Astrocyte of the cerebellum (primary cell): ENCODE measurements around the gene OXGR1.

ENCODE experiments used
- DNase-seq: peaks from one replicate; pipeline ENCODE4 v3.0.0-alpha.2; 2011; ENCODE audit warnings: low read depth
- H3K4me3 ChIP-seq: 2 replicates; pipeline ENCODE4 v1.5.1; 2011; ENCODE audit warnings: mild to moderate bottlenecking, low read depth, low read length, moderate library complexity
- CTCF ChIP-seq: IDR thresholded peaks from 2 replicates; pipeline ENCODE4 v1.5.1; 2012; ENCODE audit warnings: low read length, low read depth, moderate library complexity, mild to moderate bottlenecking; ENCODE audit errors: missing control alignments
- in situ Hi-C: cut with HindIII; loops from 2 replicates; pipeline ENCODE4 v1.10.0; 2017; ENCODE audit warnings: low sequenced_read_pairs

OXGR1 gene

GRCh38 chr13:97017322-97017721, 23.0 kb upstream of the OXGR1 start:
- in situ Hi-C loops: no loop called here

GRCh38 chr13:97015661-97016350, 21.5 kb upstream of the OXGR1 start:
- no peak overlapping the region for H3K4me3 ChIP-seq
- in situ Hi-C loops: no loop called here
- DNase-seq: no peak
- no peak for TF ChIP-seq CTCF

More at GRCh38 chr13:97017322-97017721, 23.0 kb upstream of the OXGR1 start:
- no peak for DNase-seq
- no peak for TF ChIP-seq CTCF
- H3K4me3 ChIP-seq: no peak overlapping the region

GRCh38 chr13:97012251-97013048, 18.2 kb upstream of the OXGR1 start:
- TF ChIP-seq CTCF: no peak
- in situ Hi-C loops: no loop called here
- DNase-seq: no peak
- no peak overlapping the region for H3K4me3 ChIP-seq

GRCh38 chr13:97011446-97012131, 17.3 kb upstream of the OXGR1 start:
- no peak overlapping the region for H3K4me3 ChIP-seq
- in situ Hi-C loops: no loop called here
- no peak for TF ChIP-seq CTCF
- DNase-seq: no peak

- in situ Hi-C loops: no loop called here
- TF ChIP-seq CTCF: no peak
- DNase-seq: no peak
- H3K4me3 ChIP-seq: no peak overlapping the region
Measured at GRCh38 chr13:97008643-97009042, 14.4 kb upstream of the OXGR1 start.

- no peak overlapping the region for H3K4me3 ChIP-seq
- in situ Hi-C loops: no loop called here
- TF ChIP-seq CTCF: no peak
- DNase-seq: no peak
Measured at GRCh38 chr13:97005625-97006262, 11.5 kb upstream of the OXGR1 start.
